Measurements from ENCODE around the gene ZNF500.

DNA sequence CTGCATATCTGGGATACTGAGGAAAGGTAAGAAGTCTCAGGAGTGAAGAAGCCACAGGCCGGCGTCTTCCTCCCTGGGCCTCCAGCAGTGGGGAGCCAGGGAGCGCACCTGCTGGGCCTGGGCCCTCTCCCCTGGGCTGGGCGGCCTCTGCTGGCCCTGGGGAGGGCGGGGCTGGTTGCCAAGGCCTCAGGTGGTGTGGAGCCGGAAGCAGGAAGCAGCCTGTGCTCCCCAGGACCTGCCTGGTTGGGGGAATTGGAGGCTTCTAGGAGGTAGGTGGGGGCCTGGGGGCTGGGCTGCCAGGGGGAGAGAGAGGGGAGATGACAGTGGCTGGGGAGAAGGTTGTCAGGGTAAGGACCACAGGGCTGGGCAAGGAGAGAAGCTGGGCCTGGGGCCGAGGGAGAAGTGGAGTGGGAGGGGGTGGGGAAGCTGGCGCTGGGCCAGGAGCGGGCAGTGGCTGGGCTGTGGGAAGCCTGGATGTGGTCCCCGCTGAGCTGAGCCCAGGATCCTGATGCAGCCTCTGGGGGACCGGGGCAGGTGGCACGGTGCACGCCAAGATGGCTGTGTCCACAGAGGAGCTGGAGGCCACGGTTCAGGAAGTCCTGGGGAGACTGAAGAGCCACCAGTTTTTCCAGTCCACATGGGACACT lies 28.3 kb upstream of the ZNF500 start, which contains the start of gene SMIM22:
- TF ChIP-seq CTCF (IDR thresholded peaks at IDR 0.05) (no peak), EZH2 (IDR thresholded peaks at IDR 0.05; ENCODE audit: borderline replicate concordance, insufficient read depth, low read depth, low read length, poor library complexity, severe bottlenecking) (no peak)

Data from B cell (primary cell).